HCT116 (cell line): ENCODE results near the gene HSPA9. TPM values are rescaled to one million over a fixed set of nuclear protein-coding genes. Genes with fewer than 3 reads are reported as not detected.

Source experiments
- ATAC-seq: fragments of 200-7000 bp; cut with Tn5 transposase; 2 replicates; pipeline ENCODE4 v1.9.1; 2020; ENCODE audit warnings: mild to moderate bottlenecking, moderate library complexity
- BruUV-seq: library from RNA; stranded (reverse); fragments of 400-500 nt; replicated peaks from 2 replicates; lab custom pipeline; 2021; lab: Mats Ljungman, UMichigan
- CTCF ChIA-PET: fragments of 300-600 bp; sonication (Branson Sonifier 250); formaldehyde crosslinking; loops from one replicate; lab custom pipeline; 2021; ENCODE audit warnings: antibody characterized with exemption; lab: Charles Lee
- POLR2A ChIA-PET: fragments of 300-600, 350-600 bp; sonication (Branson Sonifier 250); formaldehyde crosslinking; loops from one replicate; lab custom pipeline; 2021; ENCODE audit warnings: antibody characterized with exemption; lab: Charles Lee
- RAD21 ChIA-PET, 2 experiments: fragments of 300-600 bp; sonication (Branson Sonifier 250); formaldehyde crosslinking; loops; one replicate each; lab custom pipeline; 2023; ENCODE audit warnings: low total read pairs in 2 of 2; ENCODE audit not compliant: uncharacterized antibody in 2 of 2, unreplicated experiment in 2 of 2, low non-redundant PET in 1 of 2; lab: Charles Lee
- DNase-seq: peaks from one replicate; pipeline ENCODE4 v3.0.0-alpha.2; 2010; ENCODE audit warnings: low read depth, low spot score
- H2AFZ ChIP-seq: fragments of 200-600 bp; shearing (Covaris generic), sonication (generic); 2 replicates; pipeline ENCODE4 v1.6.1; 2017; ENCODE audit warnings: low read depth, mixed run types, mixed read lengths, antibody characterized with exemption, low read length; ENCODE audit not compliant: poor library complexity, severe bottlenecking
- H3K27ac ChIP-seq: 2 replicates; pipeline ENCODE4 v1.5.1; 2012; ENCODE audit warnings: low read depth, low read length
- H3K27me3 ChIP-seq: fragments of 200-600 bp; sonication (generic); 2 replicates; pipeline ENCODE4 v1.6.1; 2016; ENCODE audit warnings: mixed run types, low read length, mixed read lengths; ENCODE audit not compliant: insufficient read depth
- H3K36me3 ChIP-seq, 2 experiments: fragments of 200-500 bp in 1 of 2; fragments of 200-600 bp in 1 of 2; sonication (Bioruptor generic) in 1 of 2; sonication (generic) in 1 of 2; 2 replicates each; pipeline versions ENCODE4 v1.5.1 to v1.6.1; 2014 to 2016; ENCODE audit warnings: low read length in 2 of 2, inconsistent platforms in 1 of 2, mixed read lengths in 1 of 2, mixed run types in 1 of 2; ENCODE audit not compliant: insufficient read depth in 2 of 2, control insufficient read depth in 1 of 2
- H3K4me1 ChIP-seq, 2 experiments: fragments of 200-600 bp in 1 of 2; sonication (generic) in 1 of 2; 2 replicates each; pipeline versions ENCODE4 v1.5.1 to v1.6.1; 2012 to 2017; ENCODE audit warnings: low read length in 2 of 2, inconsistent platforms in 1 of 2, mild to moderate bottlenecking in 1 of 2, mixed read lengths in 1 of 2, mixed run types in 1 of 2, moderate library complexity in 1 of 2; ENCODE audit not compliant: insufficient read depth in 2 of 2, control insufficient read depth in 1 of 2
- H3K4me2 ChIP-seq: fragments of 200-600 bp; sonication (generic); 2 replicates; pipeline ENCODE4 v1.6.1; 2017; ENCODE audit warnings: mixed run types, low read length, mixed read lengths
- H3K4me3 ChIP-seq, 2 experiments: fragments of 200-600 bp in 1 of 2; sonication (generic) in 1 of 2; replicated peaks in 1 of 2; 2 replicates each; pipeline ENCODE4 v1.5.1; 2011 to 2016; ENCODE audit warnings: low read length in 2 of 2, control low read depth in 1 of 2, low read depth in 1 of 2, mild to moderate bottlenecking in 1 of 2, mixed read lengths in 1 of 2, mixed run types in 1 of 2
- H3K79me2 ChIP-seq: fragments of 200-600 bp; sonication (generic); 2 replicates; pipeline ENCODE4 v1.6.1; 2017; ENCODE audit warnings: mild to moderate bottlenecking, mixed run types, low read length, moderate library complexity, mixed read lengths; ENCODE audit not compliant: insufficient read depth
- H3K9ac ChIP-seq: fragments of 200-600 bp; sonication (generic); 2 replicates; pipeline ENCODE4 v1.6.1; 2016; ENCODE audit warnings: low read length, mixed read lengths
- H3K9me2 ChIP-seq: fragments of 200-600 bp; sonication (generic), shearing (Covaris generic); 2 replicates; pipeline ENCODE4 v1.6.1; 2017; ENCODE audit warnings: mixed run types, mild to moderate bottlenecking, moderate library complexity; ENCODE audit not compliant: insufficient read depth
- H3K9me3 ChIP-seq, 2 experiments: fragments of 200-500 bp in 1 of 2; fragments of 200-600 bp in 1 of 2; sonication (Bioruptor generic) in 1 of 2; sonication (generic) in 1 of 2; 2 replicates each; pipeline ENCODE4 v1.6.1; 2014 to 2017; ENCODE audit warnings: low read length in 2 of 2, mixed read lengths in 2 of 2, inconsistent platforms in 1 of 2, low read depth in 1 of 2, mild to moderate bottlenecking in 1 of 2, mixed run types in 1 of 2, moderate library complexity in 1 of 2; ENCODE audit not compliant: control insufficient read depth in 1 of 2, insufficient read depth in 1 of 2
- H4K20me1 ChIP-seq: fragments of 200-600 bp; sonication (generic), shearing (Covaris generic); 2 replicates; pipeline ENCODE4 v1.6.1; 2017; ENCODE audit warnings: mixed run types, mild to moderate bottlenecking, moderate library complexity; ENCODE audit not compliant: insufficient read depth
- CEBPB ChIP-seq: IDR thresholded peaks from 2 replicates; pipeline ENCODE4 v1.6.1; 2012; ENCODE audit warnings: low read depth
- CTCF ChIP-seq, 3 experiments: fragments of 200-600 bp in 1 of 3; sonication (generic) in 1 of 3; IDR thresholded peaks in 2 of 3; conservative IDR thresholded peaks in 1 of 3; 2 replicates each; pipeline ENCODE4 v1.5.1; 2012 to 2017; ENCODE audit warnings: low read depth in 2 of 3, low read length in 2 of 3, antibody characterized with exemption in 1 of 3, borderline replicate concordance in 1 of 3, control low read depth in 1 of 3, mild to moderate bottlenecking in 1 of 3, mixed read lengths in 1 of 3, mixed run types in 1 of 3, moderate library complexity in 1 of 3; ENCODE audit not compliant: insufficient read depth in 1 of 3
- EGR1 ChIP-seq: IDR thresholded peaks from 2 replicates; pipeline ENCODE4 v1.6.1; 2012; ENCODE audit warnings: low read depth
- EZH2 ChIP-seq: fragments of 200-600 bp; sonication (generic); IDR thresholded peaks from 2 replicates; pipeline ENCODE4 v1.6.1; 2017; ENCODE audit warnings: antibody characterized with exemption, mixed run types
- EZH2phosphoT487 ChIP-seq: fragments of 200-600 bp; IDR thresholded peaks from 2 replicates; pipeline ENCODE4 v1.6.1; 2018; ENCODE audit warnings: antibody characterized with exemption, borderline replicate concordance
- FOSL1 ChIP-seq: IDR thresholded peaks from 2 replicates; pipeline ENCODE4 v1.6.1; 2012; ENCODE audit warnings: low read depth
- MAX ChIP-seq: IDR thresholded peaks from 2 replicates; pipeline ENCODE4 v1.6.1; 2012
- POLR2A ChIP-seq: IDR thresholded peaks from 2 replicates; pipeline ENCODE4 v1.7.0; 2011; ENCODE audit warnings: borderline replicate concordance; ENCODE audit not compliant: insufficient read depth, insufficient read length; ENCODE audit errors: extremely low read depth
- POLR2AphosphoS5 ChIP-seq: IDR thresholded peaks from 2 replicates; pipeline ENCODE4 v1.6.1; 2011; ENCODE audit warnings: mild to moderate bottlenecking, low read depth, low read length, moderate library complexity
- RAD21 ChIP-seq: IDR thresholded peaks from 2 replicates; pipeline ENCODE4 v1.6.1; 2012; ENCODE audit warnings: low read depth, mild to moderate bottlenecking
- REST ChIP-seq: IDR thresholded peaks from 2 replicates; pipeline ENCODE4 v1.6.1; 2012; ENCODE audit warnings: low read depth
- SIN3A ChIP-seq: IDR thresholded peaks from 2 replicates; pipeline ENCODE4 v1.6.1; 2012; ENCODE audit warnings: low read depth
- SRF ChIP-seq: IDR thresholded peaks from 2 replicates; pipeline ENCODE4 v1.6.1; 2012; ENCODE audit warnings: low read depth
- TCF7L2 ChIP-seq: IDR thresholded peaks from 2 replicates; pipeline ENCODE4 v1.7.0; 2011; ENCODE audit warnings: borderline replicate concordance, inconsistent platforms; ENCODE audit not compliant: insufficient read depth, insufficient read length; ENCODE audit errors: extremely low read depth
- ZNF274 ChIP-seq: fragments of 200-500 bp; sonication (Bioruptor generic); IDR thresholded peaks from 2 replicates; pipeline ENCODE4 v1.6.1; 2014; ENCODE audit warnings: mild to moderate bottlenecking, low read depth, low read length, inconsistent platforms
- intact Hi-C: fragments of 100-400 bp; cut with micrococcal nuclease; formaldehyde crosslinking; loops from 2 replicates; pipeline ENCODE4 v1.10.0; 2022
- total RNA-seq: library from RNA; stranded (reverse); gene quantifications from one replicate; pipeline ENCODE4 v1.2.1, GENCODE V29; 2021; ENCODE audit not compliant: unreplicated experiment

HSPA9 gene
- total RNA-seq, 1 experiment from 2014 or later, result 486 TPM

GRCh38 chr5:138520971-138521370 is 54.2 kb downstream of the HSPA9 start:
- no peak for ATAC-seq
- Histone ChIP-seq H2AFZ (no peak overlapping the region), H3K36me3 (peaks cover 21 to 29% of the 10 kb centered on the region in 2 experiments), H3K27ac (no peak overlapping the region), H3K4me2 (no peak overlapping the region), H3K27me3 (no peaks in the 10 kb centered on the region), H3K79me2 (peaks cover 97% of the 10 kb centered on the region), H3K4me3 (no peak overlapping the region), H3K9ac (no peak overlapping the region), H3K4me1 (no peaks in the 10 kb centered on the region), H3K9me3 (no peaks in the 10 kb centered on the region), H4K20me1 (peaks cover 16% of the 10 kb centered on the region; the same call in 1 of the 2 replicates), H3K9me2 (no peaks in the 10 kb centered on the region)
- intact Hi-C loops, result no loop called here
- ChIA-PET POLR2A (no interaction called here), RAD21 (no interaction called here), CTCF (interaction anchor here (1.0 kb wide), 1 partner anchor 17 kb away, joined by 4 read pairs; no protein-coding TSS in a partner anchor)
- no peak for DNase-seq
- no peak for TF ChIP-seq TCF7L2
- no peak for TF ChIP-seq REST
- no peak for TF ChIP-seq SIN3A
- TF ChIP-seq CTCF (IDR thresholded peaks at IDR 0.05 in 2 of 3, conservative IDR thresholded peaks at IDR 0.05 in 1 of 3; ENCODE audit: borderline replicate concordance in 1 of 3, insufficient read depth in 1 of 3, low read depth in 2 of 3, low read length in 2 of 3), result no peak
- no peak for TF ChIP-seq EZH2
- no peak for TF ChIP-seq CEBPB
- TF ChIP-seq EZH2phosphoT487, result no peak
- TF ChIP-seq FOSL1, result no peak
- TF ChIP-seq POLR2AphosphoS5, result no peak
- TF ChIP-seq EGR1, result no peak
- TF ChIP-seq MAX, result no peak
- TF ChIP-seq SRF, result no peak
- no peak for TF ChIP-seq ZNF274
- TF ChIP-seq POLR2A, result no peak
- TF ChIP-seq RAD21, result no peak
- no TSS peak for BruUV-seq
